Neutrophil (primary cell): ENCODE measurements around the gene ROBO2.

Experiments
- H3K27ac ChIP-seq: fragments of 200-600 bp; sonication (generic); 2 replicates; pipeline ENCODE4 v1.5.1; 2016; ENCODE audit warnings: mild to moderate bottlenecking, moderate library complexity
- H3K27me3 ChIP-seq: fragments of 200-600 bp; sonication (generic); 2 replicates; pipeline ENCODE4 v1.6.0; 2016; ENCODE audit warnings: mild to moderate bottlenecking
- H3K36me3 ChIP-seq: fragments of 200-600 bp; sonication (generic); 2 replicates; pipeline ENCODE4 v1.5.1; 2017
- H3K4me1 ChIP-seq, 2 experiments: fragments of 200-600 bp in 1 of 2; sonication (generic) in 1 of 2; 1 replicate in 1 of 2; 2 replicates in 1 of 2; pipeline versions ENCODE4 v1.5.1 to v1.6.1; 2013 to 2016; ENCODE audit warnings: low read depth in 1 of 2, low read length in 1 of 2, mild to moderate bottlenecking in 1 of 2, moderate library complexity in 1 of 2; ENCODE audit not compliant: control insufficient read depth in 1 of 2, insufficient read depth in 1 of 2
- H3K4me3 ChIP-seq, 2 experiments: fragments of 200-600 bp in 1 of 2; sonication (generic) in 1 of 2; 1 replicate in 1 of 2; 2 replicates in 1 of 2; pipeline ENCODE4 v1.5.1; 2013 to 2016; ENCODE audit warnings: low read depth in 1 of 2, low read length in 1 of 2, mild to moderate bottlenecking in 1 of 2, moderate library complexity in 1 of 2
- H3K9me3 ChIP-seq: fragments of 200-600 bp; sonication (generic); 2 replicates; pipeline ENCODE4 v1.5.1; 2016
- CTCF ChIP-seq: fragments of 200-600 bp; sonication (generic); IDR thresholded peaks from 2 replicates; pipeline ENCODE4 v1.5.1; 2016; ENCODE audit warnings: antibody characterized with exemption

ROBO2 gene

GRCh38 chr3:77256584-77257503, 216.9 kb downstream of the ROBO2 start:
- Histone ChIP-seq H3K4me1 (no peaks in the 10 kb centered on the region), H3K36me3 (no peaks in the 10 kb centered on the region), H3K27ac (no peak overlapping the region), H3K4me3 (no peak overlapping the region), H3K27me3 (no peaks in the 10 kb centered on the region), H3K9me3 (no peaks in the 10 kb centered on the region)
- TF ChIP-seq CTCF: no peak

DNA sequence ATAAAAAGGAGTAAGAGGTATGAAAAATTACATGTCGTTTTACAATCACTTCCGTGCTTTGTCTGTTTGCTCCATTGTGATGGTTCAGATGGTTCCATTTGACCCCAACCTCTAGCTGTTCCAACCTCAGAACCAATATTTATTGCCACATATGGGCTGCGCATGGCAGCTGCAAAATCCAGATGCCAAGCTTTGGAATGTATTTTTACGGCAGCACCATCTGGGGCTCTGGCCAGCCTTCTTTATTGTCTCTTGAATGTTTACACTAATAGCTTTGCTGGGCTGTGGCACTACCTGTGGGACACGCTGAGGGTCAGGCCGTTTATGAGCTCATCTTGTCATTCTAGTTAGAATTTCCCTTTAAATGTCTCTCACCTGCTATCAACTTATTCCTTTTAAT, 219.8 kb downstream of the ROBO2 start:
- H3K27me3 ChIP-seq: no peaks in the 10 kb centered on the region
- no peak overlapping the region for H3K4me3 ChIP-seq

GRCh38 chr3:77262361-77262760, 222.5 kb downstream of the ROBO2 start:
- H3K9me3 ChIP-seq: no peaks in the 10 kb centered on the region
- H3K27me3 ChIP-seq: no peaks in the 10 kb centered on the region
- H3K36me3 ChIP-seq: no peaks in the 10 kb centered on the region
- H3K4me3 ChIP-seq: no peak overlapping the region
- no peak overlapping the region for H3K27ac ChIP-seq
- H3K4me1 ChIP-seq: no peaks in the 10 kb centered on the region
- no peak for TF ChIP-seq CTCF

More for the DNA sequence above, 219.8 kb downstream of the ROBO2 start:
- Histone ChIP-seq H3K36me3 (no peaks in the 10 kb centered on the region), H3K27ac (no peak overlapping the region), H3K9me3 (no peaks in the 10 kb centered on the region), H3K4me1 (no peaks in the 10 kb centered on the region)
- no peak for TF ChIP-seq CTCF

- no peak for TF ChIP-seq CTCF
- no peaks in the 10 kb centered on the region for H3K36me3 ChIP-seq
- H3K27ac ChIP-seq: no peak overlapping the region
- no peak overlapping the region for H3K4me3 ChIP-seq
- no peaks in the 10 kb centered on the region for H3K4me1 ChIP-seq
- H3K9me3 ChIP-seq: no peaks in the 10 kb centered on the region
- no peaks in the 10 kb centered on the region for H3K27me3 ChIP-seq
Measured at GRCh38 chr3:77267589-77267988, 227.7 kb downstream of the ROBO2 start.

DNA sequence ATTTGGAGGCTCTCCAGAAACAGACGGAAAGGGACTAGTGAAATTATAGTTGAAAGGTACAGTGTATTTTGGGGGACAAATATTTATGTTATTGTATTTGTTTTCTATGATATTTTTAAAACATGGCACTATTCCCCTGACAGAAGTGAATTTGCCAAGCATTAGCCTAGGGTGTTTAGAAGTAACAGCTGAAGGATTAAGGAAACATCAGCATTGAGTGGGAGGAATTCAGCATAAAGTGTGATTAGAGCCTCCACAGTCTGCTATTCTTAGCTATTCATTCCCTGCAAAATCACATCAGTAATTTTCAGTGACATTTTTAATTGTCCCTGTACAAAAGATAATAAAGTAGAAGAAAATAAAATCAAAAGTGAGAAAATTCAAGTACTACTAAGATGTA, 231.4 kb downstream of the ROBO2 start:
- Histone ChIP-seq H3K4me3 (no peak overlapping the region), H3K27me3 (no peaks in the 10 kb centered on the region), H3K27ac (no peak overlapping the region), H3K9me3 (no peaks in the 10 kb centered on the region), H3K36me3 (no peaks in the 10 kb centered on the region), H3K4me1 (no peaks in the 10 kb centered on the region)
- no peak for TF ChIP-seq CTCF
